ENCODE data around the gene GPR83.

GRCh38 chr11:94400457-94400838 is 771 bp downstream of the GPR83 start:
- TF ChIP-seq ZFP3 (CRISPR knock-in tag; IDR thresholded peaks at IDR 0.05) (no peak), TSHZ2 (CRISPR knock-in tag; IDR thresholded peaks at IDR 0.05) (no peak), CSDC2 (CRISPR knock-in tag; IDR thresholded peaks at IDR 0.05) (no peak), CREB5 (CRISPR knock-in tag; IDR thresholded peaks at IDR 0.05; ENCODE audit: low read depth) (no peak), BACH2 (CRISPR knock-in tag; IDR thresholded peaks at IDR 0.05; ENCODE audit: borderline replicate concordance) (no peak), ZFP30 (CRISPR knock-in tag; IDR thresholded peaks at IDR 0.05) (no peak), PATZ1 (CRISPR knock-in tag; IDR thresholded peaks at IDR 0.05; ENCODE audit: borderline replicate concordance) (no peak)
